ENCODE data around the gene MAGI2. TPM values are rescaled to one million over a fixed set of nuclear protein-coding genes. Genes with fewer than 3 reads are reported as not detected.

Gene MAGI2
- total RNA-seq, 1 donor from 2014 or later = 10.7 TPM

DNA sequence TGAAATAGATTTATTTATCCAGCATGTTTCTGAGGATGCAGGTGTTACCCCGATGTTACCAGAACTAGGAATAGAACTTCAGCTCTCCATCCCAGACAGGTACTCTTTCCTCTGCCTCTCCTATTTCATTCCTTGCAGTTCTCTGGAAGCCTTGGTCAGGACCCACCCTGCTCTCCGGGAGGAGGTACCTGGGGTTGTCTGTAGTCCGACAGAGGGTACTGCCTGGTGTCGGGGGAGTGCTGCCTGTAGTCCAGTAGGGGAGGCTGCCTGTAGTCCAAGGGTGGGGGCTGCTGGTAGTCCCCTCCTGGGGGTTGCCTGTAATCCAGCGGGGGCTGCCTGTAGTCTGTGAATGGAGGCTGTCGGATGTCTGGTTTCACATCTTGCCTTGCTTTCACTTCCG is 1326.5 kb downstream of the MAGI2 start:
- Mint-ChIP-seq H3K27ac (ENCODE audit: unreplicated experiment) (no peak overlapping the region), H3K36me3 (ENCODE audit: unreplicated experiment) (no peaks in the 10 kb centered on the region), H3K4me1 (ENCODE audit: unreplicated experiment) (no peaks in the 10 kb centered on the region), H3K9me3 (ENCODE audit: unreplicated experiment) (no peaks in the 10 kb centered on the region), H3K27me3 (ENCODE audit: unreplicated experiment) (no peaks in the 10 kb centered on the region), H3K4me3 (ENCODE audit: unreplicated experiment) (no peak overlapping the region)
- no peak for TF ChIP-seq CTCF (IDR thresholded peaks at IDR 0.05)
- DNase-seq (ENCODE audit: extremely low spot score, unreplicated experiment) = no peak

DNA sequence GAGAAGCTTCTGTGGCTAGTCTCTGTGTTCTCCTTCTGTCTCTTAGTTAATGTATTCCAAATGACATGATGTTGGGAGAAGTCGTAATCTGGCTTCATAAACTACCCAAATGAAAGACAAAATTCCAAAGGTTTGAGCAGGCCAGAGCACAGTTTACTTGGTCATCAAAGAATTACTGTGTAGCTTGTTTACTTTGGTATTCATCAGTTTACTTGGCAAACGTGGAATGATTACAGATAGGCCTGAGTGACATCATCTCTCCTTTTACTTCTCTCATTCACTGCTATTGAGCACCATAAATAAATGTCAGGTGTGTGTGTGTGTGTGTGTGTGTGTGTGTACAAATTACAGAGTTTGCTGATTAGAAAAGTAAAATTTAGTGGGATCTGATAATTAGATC is 1327.6 kb downstream of the MAGI2 start:
- Mint-ChIP-seq H3K4me3 (ENCODE audit: unreplicated experiment) (no peak overlapping the region), H3K27me3 (ENCODE audit: unreplicated experiment) (no peaks in the 10 kb centered on the region), H3K36me3 (ENCODE audit: unreplicated experiment) (no peaks in the 10 kb centered on the region), H3K9me3 (ENCODE audit: unreplicated experiment) (no peaks in the 10 kb centered on the region), H3K4me1 (ENCODE audit: unreplicated experiment) (no peaks in the 10 kb centered on the region), H3K27ac (ENCODE audit: unreplicated experiment) (no peak overlapping the region)
- DNase-seq (ENCODE audit: extremely low spot score, unreplicated experiment) = no peak
- TF ChIP-seq CTCF (IDR thresholded peaks at IDR 0.05) = no peak

GRCh38 chr7:78124216-78124615 is 1329.3 kb downstream of the MAGI2 start:
- no peaks in the 10 kb centered on the region for H3K4me1 Mint-ChIP-seq (ENCODE audit: unreplicated experiment)
- H3K36me3 Mint-ChIP-seq (ENCODE audit: unreplicated experiment) = no peaks in the 10 kb centered on the region
- no peak overlapping the region for H3K27ac Mint-ChIP-seq (ENCODE audit: unreplicated experiment)
- no peak for TF ChIP-seq CTCF (IDR thresholded peaks at IDR 0.05)
- H3K27me3 Mint-ChIP-seq (ENCODE audit: unreplicated experiment) = no peaks in the 10 kb centered on the region
- DNase-seq (ENCODE audit: extremely low spot score, unreplicated experiment) = no peak
- H3K9me3 Mint-ChIP-seq (ENCODE audit: unreplicated experiment) = no peaks in the 10 kb centered on the region
- no peak overlapping the region for H3K4me3 Mint-ChIP-seq (ENCODE audit: unreplicated experiment)

GRCh38 chr7:78121888-78122287 is 1331.6 kb downstream of the MAGI2 start:
- Mint-ChIP-seq H3K4me3 (ENCODE audit: unreplicated experiment) (no peak overlapping the region), H3K36me3 (ENCODE audit: unreplicated experiment) (no peaks in the 10 kb centered on the region), H3K4me1 (ENCODE audit: unreplicated experiment) (no peaks in the 10 kb centered on the region), H3K27me3 (ENCODE audit: unreplicated experiment) (peaks cover 6% of the 10 kb centered on the region), H3K27ac (ENCODE audit: unreplicated experiment) (no peak overlapping the region), H3K9me3 (ENCODE audit: unreplicated experiment) (no peaks in the 10 kb centered on the region)
- DNase-seq (ENCODE audit: extremely low spot score, unreplicated experiment) = no peak
- TF ChIP-seq CTCF (IDR thresholded peaks at IDR 0.05) = no peak

- H3K27me3 Mint-ChIP-seq (ENCODE audit: unreplicated experiment) = peaks cover 13% of the 10 kb centered on the region
- H3K27ac Mint-ChIP-seq (ENCODE audit: unreplicated experiment) = no peak overlapping the region
- no peak overlapping the region for H3K4me3 Mint-ChIP-seq (ENCODE audit: unreplicated experiment)
- no peaks in the 10 kb centered on the region for H3K4me1 Mint-ChIP-seq (ENCODE audit: unreplicated experiment)
- H3K9me3 Mint-ChIP-seq (ENCODE audit: unreplicated experiment) = no peaks in the 10 kb centered on the region
- no peak for TF ChIP-seq CTCF (IDR thresholded peaks at IDR 0.05)
- no peaks in the 10 kb centered on the region for H3K36me3 Mint-ChIP-seq (ENCODE audit: unreplicated experiment)
- no peak for DNase-seq (ENCODE audit: extremely low spot score, unreplicated experiment)
Observed at GRCh38 chr7:78118470-78118869, 1335.0 kb downstream of the MAGI2 start.

All from osteocyte (in vitro differentiated cells).